LNCAP (cell line): ENCODE results near the gene TEPSIN.

Experiments used
- CTCF ChIP-seq: fragments of 450-650 bp; IDR thresholded peaks from 2 replicates; pipeline ENCODE4 v1.5.1; 2017; ENCODE audit warnings: mild to moderate bottlenecking

Gene TEPSIN

GRCh38 chr17:81235822-81236740 is 2.8 kb downstream of the TEPSIN start:
- TF ChIP-seq CTCF, result no peak

- no peak for TF ChIP-seq CTCF
These were observed 3.7 kb downstream of the TEPSIN start for GRCh38 chr17:81234940-81235821.

GRCh38 chr17:81234506-81234855 is 4.4 kb downstream of the TEPSIN start:
- TF ChIP-seq CTCF, result no peak

- TF ChIP-seq CTCF, result no peak
These were observed 4.9 kb downstream of the TEPSIN start for GRCh38 chr17:81233811-81234505.

GRCh38 chr17:81233316-81233715 is 5.5 kb downstream of the TEPSIN start:
- TF ChIP-seq CTCF, result no peak

GRCh38 chr17:81232616-81233241 is 6.1 kb downstream of the TEPSIN start:
- TF ChIP-seq CTCF, result no peak
